ENCODE measurements around the gene PLEKHA5. TPM values are rescaled to one million over a fixed set of nuclear protein-coding genes. Genes with fewer than 3 reads are reported as not detected.
A peak's percentile ranks its signal among the peaks of the same experiment; 100 is the strongest.

The PLEKHA5 gene
- total and polyA plus RNA-seq, 2 experiments from 2014 or later = 88.4 to 103 TPM

DNA sequence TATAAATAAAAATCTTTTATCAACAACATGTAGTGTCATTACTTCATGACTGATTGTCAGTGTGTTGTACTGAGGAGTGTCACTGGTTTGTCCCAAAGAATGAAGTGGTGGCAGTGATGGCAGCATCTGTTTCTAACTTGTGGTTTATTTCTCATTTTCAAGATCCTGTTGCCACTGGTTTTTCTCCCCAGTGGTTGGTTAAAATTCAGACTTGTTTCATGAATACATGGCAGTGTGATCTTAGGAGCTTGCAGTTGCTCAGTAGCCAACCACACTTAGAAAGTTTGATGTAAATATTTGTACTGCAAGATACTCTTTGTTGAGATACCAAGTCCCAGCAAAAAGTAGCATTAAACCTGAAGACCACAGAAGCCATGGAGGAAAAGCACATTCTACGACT, 69.8 kb downstream of the PLEKHA5 start:
- peak overlapping the region; percentile 67 for H3K27ac ChIP-seq
- peaks cover 35% of the 10 kb centered on the region for H3K4me1 ChIP-seq (ENCODE audit: low read depth)
- H3K36me3 ChIP-seq = no peaks in the 10 kb centered on the region
- TF ChIP-seq, protein P1, sequence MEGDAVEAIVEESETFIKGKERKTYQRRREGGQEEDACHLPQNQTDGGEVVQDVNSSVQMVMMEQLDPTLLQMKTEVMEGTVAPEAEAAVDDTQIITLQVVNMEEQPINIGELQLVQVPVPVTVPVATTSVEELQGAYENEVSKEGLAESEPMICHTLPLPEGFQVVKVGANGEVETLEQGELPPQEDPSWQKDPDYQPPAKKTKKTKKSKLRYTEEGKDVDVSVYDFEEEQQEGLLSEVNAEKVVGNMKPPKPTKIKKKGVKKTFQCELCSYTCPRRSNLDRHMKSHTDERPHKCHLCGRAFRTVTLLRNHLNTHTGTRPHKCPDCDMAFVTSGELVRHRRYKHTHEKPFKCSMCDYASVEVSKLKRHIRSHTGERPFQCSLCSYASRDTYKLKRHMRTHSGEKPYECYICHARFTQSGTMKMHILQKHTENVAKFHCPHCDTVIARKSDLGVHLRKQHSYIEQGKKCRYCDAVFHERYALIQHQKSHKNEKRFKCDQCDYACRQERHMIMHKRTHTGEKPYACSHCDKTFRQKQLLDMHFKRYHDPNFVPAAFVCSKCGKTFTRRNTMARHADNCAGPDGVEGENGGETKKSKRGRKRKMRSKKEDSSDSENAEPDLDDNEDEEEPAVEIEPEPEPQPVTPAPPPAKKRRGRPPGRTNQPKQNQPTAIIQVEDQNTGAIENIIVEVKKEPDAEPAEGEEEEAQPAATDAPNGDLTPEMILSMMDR (IDR thresholded peaks at IDR 0.05; ENCODE audit: low read depth, low read length) = no peak
- H3K4me3 ChIP-seq = no peak overlapping the region
- no peaks in the 10 kb centered on the region for H3K27me3 ChIP-seq
- no peaks in the 10 kb centered on the region for H3K9me3 ChIP-seq (ENCODE audit: low read depth)
- DNase-seq (ENCODE audit: low read depth in 1 of 2, low spot score in 1 of 2) = no peak

GRCh38 chr12:19200261-19200660, 70.7 kb downstream of the PLEKHA5 start:
- Histone ChIP-seq H3K9me3 (ENCODE audit: low read depth) (no peaks in the 10 kb centered on the region), H3K27ac (no peak overlapping the region), H3K27me3 (no peaks in the 10 kb centered on the region), H3K4me1 (ENCODE audit: low read depth) (peaks cover 39% of the 10 kb centered on the region), H3K36me3 (no peaks in the 10 kb centered on the region), H3K4me3 (no peak overlapping the region)
- TF ChIP-seq, protein P1 (IDR thresholded peaks at IDR 0.05; ENCODE audit: low read depth, low read length) = no peak
- DNase-seq (ENCODE audit: low read depth in 1 of 2, low spot score in 1 of 2) = no peak

- no peaks in the 10 kb centered on the region for H3K27me3 ChIP-seq
- no peaks in the 10 kb centered on the region for H3K9me3 ChIP-seq (ENCODE audit: low read depth)
- TF ChIP-seq, protein P1 (IDR thresholded peaks at IDR 0.05; ENCODE audit: low read depth, low read length) = no peak
- H3K4me3 ChIP-seq = no peak overlapping the region
- peak in 1 of 2 donors; percentile 51 for DNase-seq (ENCODE audit: low read depth in 1 of 2, low spot score in 1 of 2)
- H3K36me3 ChIP-seq = no peaks in the 10 kb centered on the region
- peaks cover 41% of the 10 kb centered on the region for H3K4me1 ChIP-seq (ENCODE audit: low read depth)
- peak overlapping the region; percentile 45 for H3K27ac ChIP-seq
Observed at GRCh38 chr12:19201661-19202060, 72.1 kb downstream of the PLEKHA5 start.

DNA sequence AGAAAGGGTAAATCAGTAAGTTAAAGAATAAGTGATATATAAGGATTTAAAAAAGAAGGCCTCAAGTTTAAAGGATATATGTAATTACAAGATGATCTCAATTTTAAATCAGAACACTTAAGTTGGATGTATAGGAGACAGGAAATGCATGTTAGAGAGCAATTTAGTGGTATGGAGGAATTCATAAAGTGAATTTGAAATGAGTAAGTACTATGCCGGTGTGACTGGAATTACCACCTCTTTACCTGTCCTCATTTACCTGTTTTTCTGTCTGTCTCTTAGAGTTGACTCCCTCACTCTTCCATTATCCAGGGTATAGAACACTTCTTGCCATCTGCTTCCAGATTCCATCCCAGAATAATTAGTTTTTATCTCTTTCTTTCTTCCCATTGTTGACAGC, 73.5 kb downstream of the PLEKHA5 start:
- H3K36me3 ChIP-seq = no peaks in the 10 kb centered on the region
- no peaks in the 10 kb centered on the region for H3K9me3 ChIP-seq (ENCODE audit: low read depth)
- H3K4me3 ChIP-seq = no peak overlapping the region
- TF ChIP-seq, protein P1 (IDR thresholded peaks at IDR 0.05; ENCODE audit: low read depth, low read length) = no peak
- H3K4me1 ChIP-seq (ENCODE audit: low read depth) = peaks cover 41% of the 10 kb centered on the region
- peak overlapping the region; percentile 45 for H3K27ac ChIP-seq
- H3K27me3 ChIP-seq = no peaks in the 10 kb centered on the region
- no peak for DNase-seq (ENCODE audit: low read depth in 1 of 2, low spot score in 1 of 2)

GRCh38 chr12:19203539-19204506, 74.3 kb downstream of the PLEKHA5 start:
- Histone ChIP-seq H3K9me3 (ENCODE audit: low read depth) (no peaks in the 10 kb centered on the region), H3K36me3 (no peaks in the 10 kb centered on the region), H3K27me3 (no peaks in the 10 kb centered on the region), H3K4me3 (no peak overlapping the region), H3K4me1 (ENCODE audit: low read depth) (peaks cover 35% of the 10 kb centered on the region), H3K27ac (peak overlapping the region; percentile 42)
- DNase-seq (ENCODE audit: low read depth in 1 of 2, low spot score in 1 of 2) = no peak
- TF ChIP-seq, protein P1 (IDR thresholded peaks at IDR 0.05; ENCODE audit: low read depth, low read length) = no peak

All from cardiac muscle cell (in vitro differentiated cells and primary cell).